Hematopoietic multipotent progenitor cell treated with erythropoietin and hydrocortisone succinate and interleukin-3 and kit ligand, for 6 days (in vitro differentiated cells): ENCODE data around the gene SLC24A3.

ENCODE experiments used
- DNase-seq: peaks from one replicate; pipeline ENCODE4 v3.0.0-alpha.2; 2015

The SLC24A3 gene

DNA sequence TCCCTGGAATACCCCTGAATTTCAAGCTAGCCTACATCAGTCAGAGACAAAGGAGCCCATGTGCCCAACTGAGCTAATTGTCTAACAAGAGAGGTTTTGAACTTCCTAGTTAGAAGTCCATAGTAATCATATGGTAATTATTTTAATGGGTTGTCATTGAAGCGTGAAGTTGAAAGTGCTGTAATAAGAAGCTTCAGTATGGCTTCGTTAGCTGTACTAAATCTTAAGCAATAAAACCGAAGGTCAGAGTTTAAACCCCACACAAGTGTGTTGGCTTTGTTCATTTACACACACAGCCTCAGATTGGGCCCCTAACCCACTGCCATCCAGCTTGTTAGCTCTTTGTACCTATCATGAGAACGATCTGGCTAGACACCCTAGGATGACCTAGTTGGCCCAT, 350.0 kb downstream of the SLC24A3 start:
- no peak for DNase-seq

DNA sequence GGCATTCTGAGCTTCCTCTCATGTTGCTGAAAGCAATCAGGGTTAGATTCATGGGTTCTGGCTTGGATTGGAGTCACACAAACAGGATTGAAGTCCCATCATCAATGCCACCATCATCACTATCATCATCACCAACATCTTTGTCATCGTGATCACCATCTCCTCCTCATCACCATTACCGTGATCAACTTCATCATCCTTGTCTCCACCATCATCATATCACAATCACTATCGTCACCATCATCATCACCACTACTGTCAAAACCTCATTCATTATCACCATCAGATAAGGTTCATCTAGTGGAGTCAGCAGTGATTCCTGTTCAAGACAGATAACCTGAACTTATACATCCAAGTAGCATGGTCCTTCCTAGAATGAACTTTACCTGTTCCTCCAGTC, 351.8 kb downstream of the SLC24A3 start:
- no peak for DNase-seq

DNA sequence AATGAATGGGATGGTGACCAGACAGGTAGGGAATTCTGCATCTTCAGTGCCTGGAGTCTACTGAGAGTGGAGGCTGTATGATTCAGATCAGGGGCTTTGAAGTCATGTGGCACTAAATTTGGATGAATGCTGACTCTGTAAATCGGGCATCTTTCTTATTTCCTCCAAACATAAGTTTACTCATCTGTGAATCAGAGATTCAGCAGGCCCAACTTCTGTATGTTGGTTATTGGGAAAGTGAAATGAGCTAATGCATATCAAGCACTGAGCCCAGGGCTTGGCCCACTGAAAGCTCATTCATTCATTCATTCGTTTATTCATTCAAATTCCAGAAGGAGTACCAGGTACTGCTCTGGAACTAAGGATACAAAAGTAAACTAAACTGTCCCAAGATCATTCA, 353.3 kb downstream of the SLC24A3 start:
- no peak for DNase-seq

DNA sequence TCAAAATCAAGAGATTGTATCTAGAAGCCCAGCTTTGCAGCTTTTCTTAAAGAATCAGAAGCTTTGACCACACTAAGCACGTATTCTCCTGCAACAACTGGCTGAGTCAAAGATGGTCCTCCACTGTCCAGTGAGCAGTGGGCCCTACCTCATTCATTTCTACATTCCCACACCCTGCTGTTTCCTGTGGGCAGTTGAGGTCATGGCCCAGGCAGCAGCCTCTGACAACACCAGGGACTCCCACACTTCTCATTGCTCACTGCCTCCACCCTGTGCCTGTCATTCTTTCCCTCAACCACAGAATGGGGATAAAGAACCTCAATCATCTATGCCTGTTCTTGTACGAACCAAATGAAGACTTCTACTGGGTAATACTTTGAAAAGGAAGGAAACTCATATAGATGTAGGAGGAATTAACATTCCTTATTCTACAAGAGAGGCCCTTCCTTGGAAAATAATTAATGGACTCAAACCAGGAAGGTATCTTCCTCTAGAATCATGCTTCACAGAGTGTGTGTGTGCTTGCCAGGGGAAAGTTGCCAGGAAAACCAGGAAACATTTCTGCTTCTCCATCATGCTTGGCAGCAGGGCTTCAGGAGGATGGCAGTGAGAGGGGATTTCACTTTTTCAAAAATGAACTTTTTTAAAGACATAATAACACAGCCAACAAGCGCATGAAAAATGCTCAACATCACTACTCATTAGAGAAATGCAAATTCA, 353.9 kb downstream of the SLC24A3 start:
- peak; percentile 23 for DNase-seq

DNA sequence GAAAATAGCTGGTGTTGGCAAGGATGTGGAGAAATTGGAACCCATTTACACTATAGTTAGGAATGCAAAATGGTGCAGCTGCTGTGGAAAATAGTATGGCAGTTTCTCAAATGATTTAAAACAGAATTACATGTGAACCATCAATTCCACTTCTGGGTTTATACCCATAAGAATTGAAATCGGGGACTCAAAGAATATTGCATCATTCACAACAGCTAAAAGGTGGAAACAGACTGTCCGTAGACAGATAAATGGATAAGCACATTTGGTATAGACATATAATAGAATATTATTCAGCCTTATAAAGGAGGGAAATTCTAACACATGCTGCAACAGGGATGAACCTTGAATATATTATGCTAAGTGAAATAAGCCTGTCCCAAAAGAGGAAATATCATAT, 355.7 kb downstream of the SLC24A3 start:
- DNase-seq, result no peak

DNA sequence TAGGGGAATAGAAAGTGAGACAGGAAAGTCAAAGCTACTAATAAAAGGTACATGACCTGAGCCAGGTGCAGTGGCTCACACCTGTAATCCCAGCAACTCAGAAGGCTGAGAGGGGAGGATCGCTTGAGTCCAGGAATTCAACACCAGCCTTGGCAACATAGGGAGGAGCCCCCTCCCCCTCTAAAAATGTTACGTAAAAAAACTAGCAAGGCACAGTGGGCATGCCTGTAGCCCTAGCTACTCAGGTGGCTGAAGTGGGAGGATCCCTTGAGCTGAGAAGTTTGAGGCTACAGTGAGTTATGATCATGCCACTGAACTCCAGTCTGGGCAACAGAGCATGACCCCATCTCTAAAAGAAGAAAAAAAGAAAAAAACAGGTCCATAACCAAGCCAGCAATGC, 359.6 kb downstream of the SLC24A3 start:
- no peak for DNase-seq

DNA sequence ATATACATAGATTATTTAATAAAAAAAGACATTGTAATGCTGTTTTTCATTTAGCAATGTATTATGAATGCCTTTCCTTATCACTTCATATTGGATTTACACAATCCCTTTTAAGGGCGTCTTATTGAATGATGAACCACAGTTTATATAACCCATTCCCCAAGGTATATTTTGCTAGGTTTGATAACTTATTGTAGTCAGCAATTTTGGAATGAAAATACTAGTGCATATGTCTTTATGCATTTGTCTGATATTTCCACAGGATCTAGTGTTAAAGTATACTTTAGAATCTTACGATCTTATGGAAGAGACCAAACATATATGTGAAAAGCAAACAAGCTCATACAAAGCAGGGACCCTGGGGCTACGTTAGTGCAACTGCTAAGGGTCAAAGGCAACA, 365.2 kb downstream of the SLC24A3 start:
- no peak for DNase-seq

DNA sequence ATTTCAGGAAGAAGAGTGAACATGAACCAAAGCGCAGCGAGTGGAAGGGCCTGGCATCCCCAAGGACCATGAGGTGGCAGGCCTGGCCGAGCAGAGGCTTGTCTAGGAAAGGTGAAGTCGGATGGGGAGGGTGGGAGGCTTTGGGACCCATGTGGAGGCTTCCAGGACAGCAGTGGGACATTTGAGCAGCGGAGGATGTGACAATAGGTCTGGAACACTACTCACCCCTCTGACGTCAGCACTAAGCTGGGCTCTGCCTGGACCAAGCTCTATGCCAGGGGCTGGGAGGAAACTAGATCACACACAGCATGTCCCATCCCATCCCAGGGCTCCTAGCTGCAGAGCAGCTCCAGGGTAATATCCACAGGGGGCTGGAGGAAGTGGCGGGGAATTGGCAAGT, 370.3 kb downstream of the SLC24A3 start:
- no peak for DNase-seq

DNA sequence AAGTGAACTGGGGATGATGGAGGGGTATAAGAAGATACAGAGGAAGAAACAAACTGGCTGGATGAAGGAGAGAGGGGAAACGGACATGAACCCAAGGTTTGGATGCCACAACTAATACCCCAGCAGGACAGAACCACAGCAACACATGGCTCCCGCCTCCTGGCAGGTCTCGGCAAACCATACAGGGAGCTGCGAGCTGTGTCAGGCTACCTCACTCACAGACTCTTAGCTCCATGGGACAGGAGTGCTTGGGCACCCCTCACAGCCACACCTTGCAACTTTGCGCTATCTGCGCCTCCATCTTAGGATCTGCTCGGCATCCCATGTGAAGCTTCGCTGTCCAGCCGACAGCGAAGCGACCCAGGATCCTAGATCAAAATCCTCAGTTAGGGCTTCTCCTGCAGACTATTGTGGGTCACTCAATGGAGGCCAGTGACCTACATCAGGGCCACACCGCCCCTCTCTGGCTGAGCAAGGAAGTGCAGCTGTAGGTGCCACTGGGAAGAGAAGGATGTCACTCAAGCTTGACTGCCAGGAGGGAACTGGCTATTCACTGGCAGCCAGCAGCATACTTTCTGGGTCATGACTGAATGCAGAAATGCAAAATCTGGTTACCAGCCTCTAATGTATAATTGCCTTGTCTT, 371.2 kb downstream of the SLC24A3 start:
- DNase-seq, result peak; percentile 81

DNA sequence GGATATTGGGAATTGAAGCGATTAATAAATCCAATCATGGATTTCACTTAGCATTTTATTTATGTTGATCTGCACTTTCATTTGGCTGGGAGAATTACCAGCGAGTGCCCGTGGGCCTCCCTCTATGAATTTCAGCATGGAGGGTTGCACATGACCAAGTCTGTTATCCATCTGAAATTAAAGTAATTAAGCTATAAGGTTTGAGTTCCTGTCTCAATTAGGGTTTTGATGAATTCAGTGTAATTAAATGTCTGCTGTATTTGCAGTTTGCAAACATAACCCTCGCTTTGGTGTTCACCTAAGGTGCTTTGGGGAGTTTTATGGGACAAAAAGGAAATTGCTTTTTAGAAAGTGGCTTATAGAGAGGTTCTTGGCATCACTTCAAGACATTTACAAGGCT, 375.8 kb downstream of the SLC24A3 start:
- no peak for DNase-seq

DNA sequence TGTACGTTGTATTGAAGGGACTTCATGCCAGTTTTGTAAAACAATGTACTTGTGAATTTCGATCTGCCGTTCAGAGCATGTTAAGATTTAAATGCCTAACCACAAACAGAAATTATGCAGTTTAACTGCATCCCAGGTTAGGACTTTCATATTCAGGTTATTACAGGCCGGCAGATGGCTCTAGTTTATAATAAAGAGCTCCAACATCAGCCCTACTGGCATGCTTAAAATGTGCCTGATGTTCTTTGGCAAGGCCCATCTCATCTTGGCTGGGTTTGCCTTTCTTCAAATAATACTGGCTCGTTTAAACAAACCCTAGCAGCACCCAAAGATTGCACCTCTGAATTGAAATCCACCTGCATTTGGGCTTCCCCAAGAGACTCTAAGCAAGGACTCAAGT, 376.3 kb downstream of the SLC24A3 start:
- no peak for DNase-seq

DNA sequence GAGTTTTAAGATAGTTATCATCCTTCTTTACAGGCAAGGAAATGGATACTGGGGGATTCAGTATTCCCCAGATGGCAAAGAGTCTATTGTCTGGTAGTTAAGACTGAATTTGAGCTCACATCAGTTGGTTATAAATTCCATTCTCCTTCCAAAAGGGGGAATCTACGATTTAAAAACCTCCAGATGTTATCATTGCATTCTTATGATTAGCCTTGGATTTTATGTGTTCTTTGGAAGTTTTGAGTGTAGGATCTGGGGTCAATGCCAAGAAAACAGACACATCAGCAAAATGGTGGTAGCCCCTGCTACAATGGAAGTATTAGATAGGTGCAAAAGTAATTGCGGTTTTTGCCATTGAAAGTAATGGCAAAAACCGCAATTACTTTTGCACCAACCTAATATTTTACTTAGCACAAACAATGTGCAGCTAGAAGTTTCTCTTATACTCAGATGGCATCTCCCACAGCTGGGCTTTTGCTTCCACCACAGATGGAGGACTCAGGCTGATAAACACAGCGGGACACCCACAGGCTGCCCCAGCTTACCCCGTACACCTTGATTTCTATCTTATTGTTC, 377.4 kb downstream of the SLC24A3 start:
- DNase-seq, result no peak

DNA sequence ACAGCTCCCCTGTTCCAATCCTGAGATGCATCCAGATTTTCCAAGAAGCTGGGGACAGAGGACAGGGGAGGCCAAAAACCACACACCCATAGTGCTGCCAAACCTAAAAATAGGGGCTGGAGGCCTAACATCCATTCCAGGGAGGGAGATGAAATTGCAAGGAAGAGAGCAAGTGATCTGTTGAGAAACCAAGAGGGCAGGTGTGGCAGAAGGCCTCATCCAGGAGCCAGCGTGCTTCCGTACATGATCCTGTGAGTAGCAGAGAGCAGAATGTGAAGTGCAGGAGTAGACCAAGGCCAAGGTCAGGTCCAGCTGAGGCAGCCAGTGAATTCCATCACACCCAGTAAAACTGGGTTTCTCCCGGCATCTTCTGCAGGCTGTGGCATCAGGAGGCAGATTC, 377.9 kb downstream of the SLC24A3 start:
- no peak for DNase-seq

DNA sequence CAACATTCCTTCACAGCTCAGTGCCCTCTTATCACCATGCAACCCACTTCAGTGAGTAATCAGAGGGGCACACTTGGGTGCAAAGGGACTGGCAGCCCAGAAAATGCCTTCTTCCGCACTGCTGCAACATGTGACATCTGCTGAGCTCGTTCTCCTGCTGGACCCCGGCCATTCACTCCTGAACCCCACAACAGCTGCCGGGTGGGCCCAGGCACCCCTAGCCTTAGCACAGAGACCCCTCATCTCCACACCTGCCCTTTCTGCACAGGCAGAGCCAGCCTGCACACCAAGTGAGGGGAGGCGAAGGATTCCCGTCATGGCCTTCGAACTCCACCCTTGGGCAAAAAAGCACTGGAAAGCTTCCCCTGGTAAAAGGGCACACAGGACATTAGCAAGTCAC, 381.3 kb downstream of the SLC24A3 start:
- DNase-seq, result no peak

DNA sequence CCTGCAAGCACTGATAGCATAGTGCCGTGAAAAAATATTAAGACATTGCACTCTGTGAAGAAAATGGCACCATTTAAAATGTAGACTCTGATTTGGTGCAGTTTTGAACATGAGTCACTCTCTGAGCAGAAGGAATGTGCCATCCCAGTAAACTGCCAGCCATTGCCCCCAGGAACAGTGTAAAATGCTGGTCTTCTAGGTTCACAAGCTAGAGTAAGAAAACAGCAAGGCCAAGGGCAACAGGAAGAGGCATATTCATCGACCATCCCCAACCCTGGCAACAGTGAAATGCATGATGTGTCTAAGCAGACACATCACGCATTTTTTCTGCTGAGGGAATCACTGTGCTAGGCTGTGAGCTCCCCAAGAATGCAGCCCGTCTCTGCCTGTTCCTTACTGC, 382.5 kb downstream of the SLC24A3 start:
- no peak for DNase-seq

DNA sequence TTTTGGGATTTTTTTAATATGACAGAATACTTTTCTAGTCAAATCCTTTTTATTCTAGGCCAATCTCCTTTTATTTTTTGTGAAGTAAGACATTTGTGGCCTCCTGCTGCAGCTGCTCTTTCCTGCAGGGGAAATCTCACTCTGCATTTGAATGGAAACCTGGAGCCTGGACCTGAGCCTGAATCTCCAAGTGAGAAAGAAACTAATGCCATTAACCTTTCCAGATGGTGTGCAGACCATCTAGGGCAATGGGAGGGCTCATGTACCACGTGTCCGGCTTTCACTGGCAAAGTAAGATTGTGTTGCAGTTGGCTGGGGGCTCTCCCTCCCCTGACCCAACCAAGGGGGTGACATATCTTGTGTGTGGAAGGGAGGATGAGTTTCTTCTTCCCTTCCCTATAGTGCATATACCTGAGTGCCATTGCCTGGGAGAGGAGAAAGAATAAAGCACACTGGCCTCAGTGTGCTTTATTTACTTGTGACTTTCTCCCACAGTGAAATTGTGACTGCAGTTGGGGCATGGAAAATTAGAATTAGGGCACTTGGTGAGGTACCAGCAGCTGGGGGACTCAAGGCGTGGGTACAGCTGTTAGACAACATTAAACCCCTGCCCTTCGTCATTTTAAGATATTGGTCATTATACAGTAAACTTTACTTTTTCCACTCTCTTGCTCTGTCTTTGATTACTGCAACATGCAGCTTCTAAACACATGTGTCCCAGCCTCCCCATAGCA, 385.8 kb downstream of the SLC24A3 start:
- DNase-seq, result no peak

DNA sequence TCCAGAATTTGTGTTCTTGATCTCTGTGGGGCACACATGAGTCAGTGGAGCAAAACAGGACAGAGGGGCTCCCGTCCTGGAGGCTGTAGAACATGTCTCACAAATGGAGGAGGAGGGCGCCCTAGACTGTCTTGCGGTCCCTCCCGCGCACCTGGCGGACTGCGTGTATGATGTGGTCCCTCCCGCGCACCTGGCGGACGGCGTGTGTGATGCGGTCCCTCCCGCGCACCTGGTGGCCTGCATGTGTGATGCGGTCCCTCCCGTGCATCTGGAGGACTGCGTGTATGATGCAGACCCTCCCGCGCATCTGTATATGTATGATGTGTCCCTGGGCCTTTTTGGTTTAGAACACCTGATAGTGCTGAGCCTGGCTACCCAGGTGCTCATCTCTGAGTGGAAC, 386.8 kb downstream of the SLC24A3 start:
- no peak for DNase-seq

DNA sequence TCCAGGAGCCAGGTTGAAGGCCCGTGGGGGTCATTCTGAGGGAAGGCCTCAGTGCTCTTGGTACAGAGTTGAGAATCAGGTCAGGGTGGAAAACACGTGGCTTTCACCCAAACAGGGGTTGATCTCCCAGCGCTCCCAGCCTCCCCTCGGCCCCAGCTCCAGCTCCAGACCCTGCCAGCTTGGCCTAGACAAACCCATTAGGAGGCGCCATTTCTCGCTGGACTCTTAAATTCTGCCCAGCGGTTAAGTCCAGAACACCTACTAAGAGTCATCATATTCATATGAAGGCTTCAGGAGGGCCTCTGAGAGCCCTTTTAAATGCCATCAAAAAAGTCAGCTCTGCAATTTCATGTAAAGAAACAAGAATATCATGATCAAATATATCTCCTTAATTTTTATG, 387.6 kb downstream of the SLC24A3 start:
- no peak for DNase-seq

DNA sequence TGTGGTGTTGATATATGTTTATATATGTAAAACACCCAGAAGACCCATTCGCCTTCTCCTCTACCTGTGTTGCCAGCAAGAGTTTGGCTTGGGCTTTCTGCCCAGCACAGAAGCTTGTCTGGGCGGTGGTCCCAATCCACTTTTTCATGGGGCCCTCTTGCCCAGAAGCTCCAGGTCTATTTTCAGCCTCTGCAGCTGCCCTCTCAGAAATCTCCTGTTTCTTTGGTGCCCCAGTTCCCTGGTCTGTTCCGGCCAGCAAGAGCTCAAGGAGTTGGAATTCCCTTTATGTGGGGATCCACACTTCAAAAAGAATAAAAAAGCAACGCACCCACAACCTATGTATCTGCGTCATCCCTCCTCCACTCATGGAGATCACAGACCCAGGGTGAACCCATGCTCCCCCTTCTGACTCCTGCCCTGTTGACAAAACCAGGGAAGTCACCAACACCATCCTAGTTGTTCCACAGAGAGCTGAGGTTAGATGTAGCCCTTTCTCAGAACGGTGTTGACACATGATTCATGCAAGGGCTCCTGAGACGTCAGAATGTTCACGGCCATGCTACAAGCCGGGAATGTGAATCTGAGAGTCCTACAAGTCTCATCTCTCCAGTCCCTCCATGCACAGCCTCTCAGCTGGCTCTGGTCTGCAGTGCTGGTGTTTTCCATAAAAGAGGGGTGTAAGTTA, 388.8 kb downstream of the SLC24A3 start:
- DNase-seq, result no peak

DNA sequence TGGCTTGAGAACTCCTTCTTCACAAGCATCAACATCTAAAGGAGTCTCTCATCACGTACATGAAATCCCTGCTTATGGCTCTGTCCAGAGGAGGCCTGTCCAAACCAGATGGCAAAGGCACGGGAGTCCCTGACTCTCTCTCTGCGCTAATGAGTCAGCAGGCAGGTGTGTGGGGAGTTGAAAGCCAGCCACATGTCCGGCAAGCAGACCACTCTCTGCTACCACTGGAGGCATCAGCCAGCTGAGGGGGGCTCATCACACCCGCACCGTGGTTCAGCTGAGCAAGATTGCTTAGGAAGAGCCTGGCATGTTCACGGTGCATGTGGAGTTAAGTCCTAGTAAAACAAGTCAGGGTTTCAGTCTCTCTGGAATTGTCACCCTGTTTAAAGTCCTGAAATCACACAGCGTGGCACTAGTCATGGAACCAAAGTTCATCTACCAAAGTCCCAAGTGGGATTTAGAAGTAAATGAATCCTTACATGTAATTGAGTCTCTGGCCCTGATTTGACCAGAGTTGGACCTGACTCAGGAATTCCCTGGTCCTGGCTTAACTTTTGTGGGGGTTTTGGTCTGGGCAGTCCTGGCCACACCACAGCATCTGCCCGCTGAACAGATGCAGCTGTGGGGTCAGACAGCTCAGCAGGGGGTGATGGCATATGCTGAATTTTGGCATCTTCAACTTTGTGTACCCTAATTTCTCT, 390.4 kb downstream of the SLC24A3 start:
- no peak for DNase-seq

DNA sequence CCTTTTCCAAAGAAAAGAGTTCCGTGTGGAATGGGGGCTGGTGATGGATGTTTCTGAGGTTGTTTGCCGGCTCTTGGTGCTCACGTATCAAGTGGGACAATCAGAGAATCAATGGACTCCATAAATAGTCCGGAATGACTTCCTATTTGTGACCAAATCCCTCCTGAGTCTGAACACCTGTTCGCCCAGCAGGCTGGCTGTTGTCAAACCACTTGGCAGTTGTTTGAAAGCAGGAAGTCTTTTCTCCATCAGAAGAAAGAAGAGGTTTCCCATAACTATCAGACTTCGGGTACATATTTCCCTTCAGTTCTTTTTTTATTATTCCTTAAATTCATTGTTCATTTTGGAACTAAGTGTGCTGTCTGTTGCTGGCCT, 390.9 kb downstream of the SLC24A3 start:
- no peak for DNase-seq

DNA sequence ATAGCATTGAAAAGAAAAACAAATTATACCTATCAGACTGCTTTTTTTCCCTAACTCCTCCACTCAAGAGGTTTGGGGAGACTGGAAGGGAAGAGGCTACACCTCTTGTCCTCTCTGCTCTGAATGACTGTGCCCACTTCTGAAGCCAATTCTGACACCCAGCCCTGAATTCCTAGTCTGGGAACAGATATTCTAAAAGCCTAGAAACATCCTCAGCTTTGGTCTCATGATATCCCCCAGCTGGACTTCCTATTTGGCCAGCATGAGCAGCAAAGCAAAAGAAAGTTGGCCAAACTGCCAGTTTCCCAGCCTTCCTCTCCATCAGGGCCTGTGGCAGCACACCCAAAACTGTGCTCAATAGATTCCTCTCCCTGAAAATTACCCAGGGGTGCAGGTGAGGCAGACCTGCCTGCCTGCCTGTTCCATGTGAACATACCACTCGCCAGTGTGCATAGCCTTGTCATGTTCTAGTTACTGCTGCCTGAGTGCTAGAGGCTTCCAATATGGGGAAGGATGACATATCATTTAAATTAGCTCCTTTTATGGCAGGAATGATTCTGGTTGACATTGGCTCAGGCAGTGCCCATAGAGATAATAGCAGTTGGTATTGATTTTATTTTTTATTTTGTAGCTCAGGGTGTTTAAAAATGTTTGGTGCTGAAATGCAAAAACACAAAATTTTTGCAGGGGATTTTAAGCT, 393.5 kb downstream of the SLC24A3 start:
- no peak for DNase-seq
